ENCODE measurements around the gene KIAA1586. TPM values are rescaled to one million over a fixed set of nuclear protein-coding genes. Genes with fewer than 3 reads are reported as not detected.

The KIAA1586 gene
- total and polyA plus RNA-seq, 9 of the 15 experiments (the other 6 are each of a cell fraction or from before 2014, with no cell fraction given), result 23.4 to 43.6 (median 29.5) TPM

DNA sequence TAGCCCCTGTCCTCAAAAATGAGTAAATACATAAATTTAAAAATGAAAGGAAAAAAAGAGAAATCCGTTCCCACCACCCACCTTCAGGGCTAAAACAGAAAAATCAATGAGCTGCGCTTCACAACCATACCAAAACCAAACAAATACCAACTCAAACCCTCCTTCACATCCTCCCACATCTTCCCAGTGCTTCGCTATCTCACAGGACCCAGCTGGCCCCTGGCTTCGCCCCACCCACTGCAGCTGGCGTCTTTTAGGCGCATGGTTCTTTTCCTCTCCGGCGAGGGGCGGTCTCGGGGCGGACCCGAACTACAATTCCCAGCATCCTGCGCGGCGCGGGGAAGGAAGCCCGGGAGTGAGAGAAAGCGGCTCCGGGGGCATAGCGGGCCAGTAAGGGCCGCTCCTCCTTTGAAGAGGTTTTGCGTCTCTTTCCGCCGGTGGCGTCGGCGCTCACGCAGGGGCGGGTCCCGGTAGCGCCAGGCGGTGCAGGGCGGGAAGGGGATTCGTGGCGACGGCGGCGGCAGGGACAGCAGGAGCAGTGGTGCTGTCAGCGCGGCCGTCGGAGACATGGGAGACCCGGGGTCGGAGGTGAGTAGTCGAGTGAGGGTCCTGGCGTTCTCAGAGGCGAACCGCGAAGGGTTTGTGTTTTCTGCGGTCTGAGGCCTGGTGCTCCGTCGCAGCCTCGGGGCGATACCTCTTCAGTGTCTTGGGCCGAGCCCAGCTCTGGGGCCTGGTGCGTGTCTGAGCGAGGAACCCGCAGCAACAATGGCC, 43.4 kb downstream of the KIAA1586 start, which contains the start of gene ZNF451 (continued):
- TF ChIP-seq, protein P1, sequence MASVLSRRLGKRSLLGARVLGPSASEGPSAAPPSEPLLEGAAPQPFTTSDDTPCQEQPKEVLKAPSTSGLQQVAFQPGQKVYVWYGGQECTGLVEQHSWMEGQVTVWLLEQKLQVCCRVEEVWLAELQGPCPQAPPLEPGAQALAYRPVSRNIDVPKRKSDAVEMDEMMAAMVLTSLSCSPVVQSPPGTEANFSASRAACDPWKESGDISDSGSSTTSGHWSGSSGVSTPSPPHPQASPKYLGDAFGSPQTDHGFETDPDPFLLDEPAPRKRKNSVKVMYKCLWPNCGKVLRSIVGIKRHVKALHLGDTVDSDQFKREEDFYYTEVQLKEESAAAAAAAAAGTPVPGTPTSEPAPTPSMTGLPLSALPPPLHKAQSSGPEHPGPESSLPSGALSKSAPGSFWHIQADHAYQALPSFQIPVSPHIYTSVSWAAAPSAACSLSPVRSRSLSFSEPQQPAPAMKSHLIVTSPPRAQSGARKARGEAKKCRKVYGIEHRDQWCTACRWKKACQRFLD (CRISPR knock-in tag; IDR thresholded peaks at IDR 0.05), result no peak
- TF ChIP-seq RUNX1 (IDR thresholded peaks at IDR 0.05; ENCODE audit: low read depth) (no peak), ZKSCAN8 (CRISPR knock-in tag; IDR thresholded peaks at IDR 0.05) (no peak), PCBP2 (IDR thresholded peaks at IDR 0.05; ENCODE audit: low read depth, low read length, poor library complexity, severe bottlenecking) (no peak), BHLHE40 (IDR thresholded peaks at IDR 0.05; ENCODE audit: low read length) (peak; percentile 41), GTF2F1 (IDR thresholded peaks at IDR 0.05; ENCODE audit: low read depth, low read length) (peak; percentile 76; the same call in 1 of the 2 replicates), NCOA6 (IDR thresholded peaks at IDR 0.05) (no peak), PTRF (tag; IDR thresholded peaks at IDR 0.05) (no peak), SMARCB1 (IDR thresholded peaks at IDR 0.05; ENCODE audit: insufficient read length, low read depth) (no peak), ZNF830 (CRISPR knock-in tag; IDR thresholded peaks at IDR 0.05) (no peak), WHSC1 (IDR thresholded peaks at IDR 0.05; ENCODE audit: low read length) (no peak), SREBF2 (CRISPR knock-in tag; IDR thresholded peaks at IDR 0.05) (no peak)
- TF ChIP-seq, protein P2, sequence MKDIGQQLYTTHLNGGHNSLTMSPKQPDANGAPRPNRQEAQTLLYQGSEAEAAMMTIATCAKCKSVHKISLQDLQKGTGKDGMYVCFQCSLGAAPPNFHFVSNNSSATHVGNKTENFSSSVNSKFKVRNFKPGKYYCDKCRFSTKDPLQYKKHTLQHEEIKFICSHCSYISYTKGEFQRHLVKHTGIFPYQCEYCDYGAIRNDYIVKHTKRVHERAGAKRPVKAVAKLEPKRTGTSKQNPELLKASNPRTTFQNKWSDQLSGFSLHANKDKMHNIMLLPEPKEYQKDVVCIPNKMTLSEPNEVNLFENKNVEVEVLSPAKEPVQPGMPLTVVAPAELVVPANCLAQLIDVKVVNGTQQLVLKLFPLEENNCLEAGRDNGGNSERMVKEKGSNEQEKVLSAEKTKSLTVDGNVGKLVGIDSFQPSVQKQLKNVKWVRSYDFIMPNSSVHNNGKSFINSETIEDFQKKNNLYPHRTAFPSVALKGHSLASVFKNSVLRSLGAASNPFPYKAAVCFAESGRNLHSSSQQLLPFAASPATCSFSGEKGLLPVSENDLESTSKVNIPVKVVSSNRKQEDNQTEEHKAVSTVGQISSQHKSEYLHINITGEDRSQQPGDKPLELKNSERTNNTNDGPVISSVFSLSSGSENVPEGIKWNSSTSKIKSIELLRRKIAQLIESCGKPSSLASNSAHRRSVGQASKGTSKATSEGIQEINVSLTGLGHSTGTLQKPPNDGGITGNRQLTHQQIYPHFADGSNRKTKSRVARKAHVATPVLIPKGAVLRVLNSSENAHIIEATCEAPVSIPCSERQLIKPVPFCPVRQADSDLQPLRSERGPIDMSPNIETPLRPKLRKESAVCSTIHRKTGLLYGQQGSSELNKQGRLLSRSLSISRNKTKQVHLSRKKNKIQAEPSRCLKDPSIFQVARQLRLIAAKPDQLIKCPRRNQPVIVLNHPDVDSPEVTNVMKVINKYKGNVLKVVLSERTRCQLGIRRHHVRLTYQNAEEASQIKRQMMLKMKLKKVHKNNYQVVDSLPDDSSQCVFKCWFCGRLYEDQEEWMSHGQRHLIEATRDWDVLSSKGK (CRISPR knock-in tag; IDR thresholded peaks at IDR 0.05), result no peak
- TF ChIP-seq, protein P3, sequence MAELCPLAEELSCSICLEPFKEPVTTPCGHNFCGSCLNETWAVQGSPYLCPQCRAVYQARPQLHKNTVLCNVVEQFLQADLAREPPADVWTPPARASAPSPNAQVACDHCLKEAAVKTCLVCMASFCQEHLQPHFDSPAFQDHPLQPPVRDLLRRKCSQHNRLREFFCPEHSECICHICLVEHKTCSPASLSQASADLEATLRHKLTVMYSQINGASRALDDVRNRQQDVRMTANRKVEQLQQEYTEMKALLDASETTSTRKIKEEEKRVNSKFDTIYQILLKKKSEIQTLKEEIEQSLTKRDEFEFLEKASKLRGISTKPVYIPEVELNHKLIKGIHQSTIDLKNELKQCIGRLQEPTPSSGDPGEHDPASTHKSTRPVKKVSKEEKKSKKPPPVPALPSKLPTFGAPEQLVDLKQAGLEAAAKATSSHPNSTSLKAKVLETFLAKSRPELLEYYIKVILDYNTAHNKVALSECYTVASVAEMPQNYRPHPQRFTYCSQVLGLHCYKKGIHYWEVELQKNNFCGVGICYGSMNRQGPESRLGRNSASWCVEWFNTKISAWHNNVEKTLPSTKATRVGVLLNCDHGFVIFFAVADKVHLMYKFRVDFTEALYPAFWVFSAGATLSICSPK (IDR thresholded peaks at IDR 0.05; ENCODE audit: borderline replicate concordance), result no peak
- TF ChIP-seq, protein P4, sequence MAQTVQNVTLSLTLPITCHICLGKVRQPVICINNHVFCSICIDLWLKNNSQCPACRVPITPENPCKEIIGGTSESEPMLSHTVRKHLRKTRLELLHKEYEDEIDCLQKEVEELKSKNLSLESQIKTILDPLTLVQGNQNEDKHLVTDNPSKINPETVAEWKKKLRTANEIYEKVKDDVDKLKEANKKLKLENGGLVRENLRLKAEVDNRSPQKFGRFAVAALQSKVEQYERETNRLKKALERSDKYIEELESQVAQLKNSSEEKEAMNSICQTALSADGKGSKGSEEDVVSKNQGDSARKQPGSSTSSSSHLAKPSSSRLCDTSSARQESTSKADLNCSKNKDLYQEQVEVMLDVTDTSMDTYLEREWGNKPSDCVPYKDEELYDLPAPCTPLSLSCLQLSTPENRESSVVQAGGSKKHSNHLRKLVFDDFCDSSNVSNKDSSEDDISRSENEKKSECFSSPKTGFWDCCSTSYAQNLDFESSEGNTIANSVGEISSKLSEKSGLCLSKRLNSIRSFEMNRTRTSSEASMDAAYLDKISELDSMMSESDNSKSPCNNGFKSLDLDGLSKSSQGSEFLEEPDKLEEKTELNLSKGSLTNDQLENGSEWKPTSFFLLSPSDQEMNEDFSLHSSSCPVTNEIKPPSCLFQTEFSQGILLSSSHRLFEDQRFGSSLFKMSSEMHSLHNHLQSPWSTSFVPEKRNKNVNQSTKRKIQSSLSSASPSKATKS (CRISPR knock-in tag; IDR thresholded peaks at IDR 0.05), result no peak
- TF ChIP-seq, protein P5, sequence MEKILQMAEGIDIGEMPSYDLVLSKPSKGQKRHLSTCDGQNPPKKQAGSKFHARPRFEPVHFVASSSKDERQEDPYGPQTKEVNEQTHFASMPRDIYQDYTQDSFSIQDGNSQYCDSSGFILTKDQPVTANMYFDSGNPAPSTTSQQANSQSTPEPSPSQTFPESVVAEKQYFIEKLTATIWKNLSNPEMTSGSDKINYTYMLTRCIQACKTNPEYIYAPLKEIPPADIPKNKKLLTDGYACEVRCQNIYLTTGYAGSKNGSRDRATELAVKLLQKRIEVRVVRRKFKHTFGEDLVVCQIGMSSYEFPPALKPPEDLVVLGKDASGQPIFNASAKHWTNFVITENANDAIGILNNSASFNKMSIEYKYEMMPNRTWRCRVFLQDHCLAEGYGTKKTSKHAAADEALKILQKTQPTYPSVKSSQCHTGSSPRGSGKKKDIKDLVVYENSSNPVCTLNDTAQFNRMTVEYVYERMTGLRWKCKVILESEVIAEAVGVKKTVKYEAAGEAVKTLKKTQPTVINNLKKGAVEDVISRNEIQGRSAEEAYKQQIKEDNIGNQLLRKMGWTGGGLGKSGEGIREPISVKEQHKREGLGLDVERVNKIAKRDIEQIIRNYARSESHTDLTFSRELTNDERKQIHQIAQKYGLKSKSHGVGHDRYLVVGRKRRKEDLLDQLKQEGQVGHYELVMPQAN (IDR thresholded peaks at IDR 0.05; ENCODE audit: borderline replicate concordance), result peak; percentile 84; the same call in 1 of the 2 replicates
